Hematopoietic multipotent progenitor cell treated with erythropoietin and hydrocortisone succinate and interleukin-3 and kit ligand, for 4 days (in vitro differentiated cells): Measurements from ENCODE around the gene CFL2.
"Not testable (repeated sequence)": the region's sequence is repeated elsewhere in the genome, so short reads cannot be mapped to it uniquely, and the experiment has no call there.

Experiments used
- DNase-seq: peaks from one replicate; pipeline ENCODE4 v3.0.0-alpha.2; 2015

CFL2 gene

GRCh38 chr14:34714320-34715126, at the start of gene CFL2:
CFL2 (minus strand) TSS chr14:34714593; CDS start chr14:34714540, 53 bp downstream.
- peak; percentile 92 for DNase-seq

DNA sequence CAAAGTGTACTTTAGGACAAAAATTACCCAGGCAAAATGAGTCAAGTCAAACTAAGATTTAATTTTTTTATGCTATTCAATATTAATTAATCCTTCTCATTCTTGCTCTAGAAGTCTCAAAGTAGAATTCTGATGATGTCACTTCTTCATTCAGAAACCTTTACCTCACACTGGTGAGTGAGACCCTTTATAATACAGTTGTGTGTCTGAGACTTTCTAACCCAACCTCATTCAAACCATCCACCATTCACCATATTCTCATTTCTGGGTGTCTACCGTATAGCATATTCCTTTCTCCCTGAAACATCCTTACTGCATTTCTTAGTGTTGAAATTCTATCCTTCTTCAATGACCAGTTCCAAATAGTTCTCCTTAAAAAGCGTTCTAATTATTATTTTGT, 40.8 kb upstream of the CFL2 start:
- DNase-seq, result no peak

DNA sequence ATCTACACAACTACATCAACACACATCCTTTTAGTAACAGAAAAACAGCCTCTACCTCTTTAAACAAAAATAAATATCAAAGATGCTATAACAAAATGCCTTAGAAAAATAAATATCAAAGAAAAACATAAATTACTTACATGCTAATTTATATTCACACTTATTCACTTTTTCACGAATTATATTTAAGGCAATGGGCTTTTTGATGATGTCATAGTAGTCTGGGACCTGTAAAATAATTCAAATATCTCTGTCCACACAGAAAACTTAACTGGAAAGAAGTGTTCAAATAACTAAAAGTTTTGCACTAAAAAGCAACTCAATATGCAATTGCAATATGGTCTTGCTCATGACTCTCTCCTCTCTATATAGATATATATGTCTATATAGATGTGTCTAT, 40.3 kb upstream of the CFL2 start:
- DNase-seq, result no peak

- no peak for DNase-seq
Measured at GRCh38 chr14:34750670-34751069, 36.3 kb upstream of the CFL2 start.

- DNase-seq, result no peak
Measured at GRCh38 chr14:34750233-34750632, 35.8 kb upstream of the CFL2 start.

- no peak for DNase-seq
Measured at GRCh38 chr14:34749408-34749807, 35.0 kb upstream of the CFL2 start.

DNA sequence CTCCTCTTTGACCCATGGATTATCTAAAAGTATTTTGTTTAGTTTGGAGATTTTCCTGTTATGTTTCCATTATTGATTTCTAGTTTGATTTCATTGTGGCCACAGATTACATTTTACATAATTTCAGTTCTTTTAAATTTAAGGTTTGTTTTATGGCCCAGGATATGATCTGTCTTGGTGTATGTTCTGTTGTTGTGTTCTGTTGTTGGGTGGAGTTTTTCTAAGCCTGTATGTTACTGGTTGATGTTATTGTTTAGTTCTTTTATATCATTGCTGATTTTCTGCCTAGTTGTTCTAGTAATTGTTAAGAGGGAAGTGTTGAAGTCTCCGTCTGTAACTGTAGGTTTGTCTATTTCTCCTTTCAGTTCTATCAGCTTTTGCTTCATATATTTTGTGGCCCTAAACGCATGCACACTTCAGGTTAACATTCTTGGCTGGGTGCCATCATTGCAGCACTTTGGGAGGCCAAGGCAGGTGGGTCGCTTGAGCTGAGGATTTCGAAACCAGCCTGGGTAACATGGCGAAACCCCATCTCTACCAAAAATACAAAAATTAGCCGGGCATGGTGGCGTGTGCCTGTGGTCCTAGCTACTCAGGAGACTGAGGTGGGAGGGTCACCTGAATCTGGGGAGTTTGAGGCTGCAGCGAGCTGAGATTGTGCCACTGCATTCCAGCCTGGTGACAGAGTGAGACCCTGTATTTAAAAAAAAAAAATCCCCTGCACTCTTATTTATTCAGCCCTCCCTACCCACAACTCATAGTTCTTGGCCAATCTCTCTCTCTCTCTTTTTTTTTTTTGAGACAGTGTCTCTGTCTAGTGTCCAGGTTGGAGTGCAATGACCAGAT, 28.1 kb upstream of the CFL2 start:
- DNase-seq, result peak; percentile 15

DNA sequence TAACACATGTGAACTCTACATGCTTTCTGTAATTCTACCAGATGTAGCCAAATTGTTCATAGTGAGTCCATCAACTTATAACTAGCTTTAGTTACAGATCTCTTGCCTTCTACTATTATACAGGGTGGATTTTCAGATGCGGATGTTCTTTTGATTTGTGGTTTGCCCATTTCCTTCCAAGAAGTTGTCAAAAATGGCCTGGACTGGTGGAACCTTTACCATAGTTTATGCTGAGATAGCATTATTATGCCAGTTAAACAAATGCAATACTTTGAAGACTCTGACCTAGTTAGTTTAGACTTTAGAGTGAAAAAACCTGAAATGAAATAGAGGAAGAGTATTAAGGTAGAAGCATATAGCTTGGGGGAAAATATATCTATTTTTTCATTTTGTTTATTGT, 27.4 kb upstream of the CFL2 start:
- DNase-seq, result peak; percentile 30

DNA sequence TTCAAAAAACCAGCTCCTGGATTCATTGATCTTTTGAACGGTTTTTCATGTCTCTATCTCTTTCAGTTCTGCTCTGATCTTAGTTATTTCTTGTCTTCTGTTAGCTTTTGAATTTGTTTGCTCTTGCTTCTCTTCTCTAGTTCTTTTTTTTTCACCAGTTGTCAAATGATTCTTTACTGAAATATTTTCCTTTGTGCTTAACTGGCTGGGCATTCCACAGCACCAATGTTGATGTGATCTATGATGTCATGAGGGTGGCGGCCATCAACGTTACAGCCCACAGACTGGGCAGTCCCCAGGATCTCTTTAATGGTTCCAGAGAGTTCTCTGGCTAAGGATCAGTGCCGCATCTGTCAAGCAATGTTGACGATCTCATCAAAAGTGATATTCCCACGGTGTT, 25.7 kb upstream of the CFL2 start:
- DNase-seq, result not testable (repeated sequence)

DNA sequence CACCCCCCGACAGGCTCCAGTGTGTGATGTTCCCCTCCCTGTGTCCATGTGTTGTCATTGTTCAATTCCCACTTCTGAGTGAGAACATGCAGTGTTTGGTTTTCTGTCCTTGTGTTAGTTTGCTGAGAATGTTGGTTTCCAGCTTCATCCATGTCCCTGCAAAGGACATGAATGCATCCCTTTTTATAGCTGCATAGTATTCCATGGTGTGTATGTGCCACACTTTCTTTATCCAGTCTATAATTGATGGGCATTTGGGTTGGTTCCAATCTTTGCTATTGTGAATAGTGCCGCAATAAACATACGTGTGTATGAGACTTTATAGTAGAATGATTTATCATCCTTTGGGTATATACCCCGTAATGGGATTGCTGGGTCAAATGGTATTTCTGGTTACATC, 22.7 kb upstream of the CFL2 start:
- DNase-seq, result not testable (repeated sequence)

GRCh38 chr14:34733245-34733644, 18.9 kb upstream of the CFL2 start:
- no peak for DNase-seq

DNA sequence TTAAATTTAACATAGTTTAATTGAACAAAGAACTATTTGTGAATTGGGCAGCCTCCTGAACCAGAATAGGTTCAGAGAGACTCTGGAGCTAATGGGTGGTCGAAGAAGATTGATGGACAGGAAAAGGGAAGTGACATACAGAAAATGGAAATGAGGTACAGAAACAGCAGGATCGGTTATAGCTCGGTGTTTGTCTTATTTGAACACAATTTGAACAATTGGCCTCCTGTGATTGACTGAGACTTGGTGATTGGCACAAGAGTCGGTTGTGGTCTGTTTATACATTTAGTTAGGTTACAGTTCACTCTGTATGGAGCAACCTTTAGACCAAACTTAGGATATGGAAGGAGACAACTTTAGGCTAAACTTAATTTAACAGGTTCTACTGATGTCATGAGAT, 18.4 kb upstream of the CFL2 start:
- DNase-seq, result no peak

DNA sequence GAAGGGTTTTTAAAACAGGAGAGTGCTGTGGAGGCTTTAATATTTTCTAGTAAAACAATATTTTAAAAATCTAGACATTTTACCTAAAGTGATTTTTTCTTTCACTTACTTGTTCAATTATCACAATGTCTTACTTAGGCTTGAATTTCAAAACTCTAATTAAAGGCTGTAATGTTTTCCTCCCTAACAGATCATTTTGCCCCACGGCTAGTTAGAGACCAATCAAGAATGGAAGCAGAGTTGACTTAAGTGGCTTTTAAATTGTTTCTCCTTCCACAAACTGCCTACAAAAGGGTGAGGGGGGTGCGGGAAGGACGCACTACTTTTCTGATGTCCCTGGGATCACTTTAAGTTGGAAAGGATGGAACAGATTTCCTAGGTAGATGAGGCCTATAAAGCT, 9.5 kb upstream of the CFL2 start:
- DNase-seq, result no peak

GRCh38 chr14:34722723-34723545, 8.5 kb upstream of the CFL2 start:
- DNase-seq, result peak; percentile 71

DNA sequence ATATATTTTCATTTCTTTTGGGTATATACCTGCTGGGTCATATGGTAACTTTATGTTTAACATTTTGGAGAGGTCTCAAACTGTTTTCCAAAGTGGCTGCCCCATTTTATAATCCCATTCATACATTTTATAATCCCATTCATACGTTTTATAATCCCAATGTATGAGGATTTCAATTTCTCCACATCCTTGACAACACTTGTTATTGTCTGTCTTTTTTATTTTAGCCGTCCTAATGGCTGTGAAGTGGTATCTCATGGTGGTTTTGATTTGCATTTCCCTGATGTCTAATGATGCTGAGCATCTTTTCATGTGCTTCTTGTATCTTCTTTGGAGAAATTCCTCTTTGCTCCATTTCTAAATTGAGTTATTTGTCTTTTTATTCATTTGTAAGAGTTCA, 6.7 kb upstream of the CFL2 start:
- no peak for DNase-seq

- DNase-seq, result no peak
Measured at GRCh38 chr14:34718750-34719304, 4.4 kb upstream of the CFL2 start.

DNA sequence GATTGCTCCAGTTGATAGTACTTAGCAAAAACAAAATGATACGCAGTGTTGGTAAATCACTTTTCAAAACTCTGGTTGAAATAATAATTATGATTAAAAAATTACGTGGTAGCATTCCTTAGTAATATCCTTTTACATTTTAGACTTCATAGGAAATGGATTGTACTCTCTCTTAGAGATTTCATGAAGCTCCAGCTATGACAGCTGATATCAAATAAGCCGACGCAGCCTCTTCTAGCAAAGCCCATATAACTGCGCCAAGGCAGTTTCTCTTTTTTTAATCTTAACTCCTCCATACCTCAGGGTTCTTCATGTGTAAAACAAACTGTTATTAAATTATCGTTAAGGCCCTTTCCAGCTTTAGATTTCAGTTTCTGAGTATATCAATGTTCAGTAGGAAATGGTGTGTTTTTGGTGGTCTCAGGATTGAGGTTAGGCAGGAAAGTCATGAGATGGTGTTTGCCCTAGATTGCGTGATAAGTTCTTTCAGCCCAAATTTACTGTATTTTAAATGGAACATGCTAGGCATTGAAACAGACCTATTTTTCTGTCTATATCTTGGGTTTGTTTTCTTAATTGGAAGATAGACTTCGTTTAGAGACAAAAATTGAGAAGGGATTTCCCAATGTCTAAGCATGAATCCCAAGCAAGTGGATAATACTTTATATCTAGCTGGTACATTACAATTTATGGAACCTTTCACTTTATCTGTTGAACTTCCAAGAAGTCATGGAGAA, 902 bp upstream of the CFL2 start:
- no peak for DNase-seq

- DNase-seq, result peak; percentile 54
Measured at GRCh38 chr14:34713681-34714319, 593 bp downstream of the CFL2 start.

- DNase-seq, result no peak
Measured at GRCh38 chr14:34713122-34713680, 1.2 kb downstream of the CFL2 start.

DNA sequence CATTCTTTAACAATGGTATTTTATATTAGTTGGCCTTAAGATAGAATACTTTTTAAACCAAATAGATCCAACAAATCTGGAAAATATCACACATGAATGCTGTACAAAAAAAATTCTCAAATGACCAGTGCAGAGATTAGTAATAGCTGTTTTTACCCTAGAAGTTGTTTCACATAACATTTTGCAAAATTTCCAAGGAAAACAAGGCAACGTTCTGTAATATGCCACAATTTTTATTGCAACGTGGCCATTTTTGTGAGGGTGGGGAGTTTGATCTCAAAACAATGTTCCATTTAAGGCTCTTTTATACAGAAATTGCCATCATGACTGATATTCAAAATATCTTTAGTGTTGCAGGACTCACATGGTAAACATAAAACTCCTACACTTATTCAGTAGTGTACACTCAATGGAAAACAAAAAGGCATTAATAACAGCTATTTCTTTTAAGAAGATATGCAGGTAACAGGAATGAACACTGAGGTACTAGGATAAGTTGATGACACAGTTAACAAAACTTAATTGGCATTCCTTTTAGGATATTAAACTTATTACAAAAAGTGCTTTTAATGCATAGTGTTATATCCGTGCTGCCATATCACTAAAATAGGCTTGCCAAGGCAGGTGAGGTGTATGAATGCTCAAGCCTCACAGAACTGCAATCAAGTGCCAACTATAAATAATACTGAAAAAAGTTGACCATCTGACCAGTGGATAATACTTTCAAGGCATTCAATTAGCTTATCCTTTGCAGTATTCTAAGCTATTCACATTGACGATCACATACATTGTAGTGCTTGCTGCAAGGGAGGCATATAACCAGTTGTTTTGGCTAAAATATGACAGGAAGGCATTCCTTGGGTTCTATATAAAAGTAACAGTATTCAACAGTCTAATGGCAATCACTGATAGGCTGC, 2.3 kb downstream of the CFL2 start:
- DNase-seq, result no peak
